ENCODE measurements around the gene PTPRE.

DNA sequence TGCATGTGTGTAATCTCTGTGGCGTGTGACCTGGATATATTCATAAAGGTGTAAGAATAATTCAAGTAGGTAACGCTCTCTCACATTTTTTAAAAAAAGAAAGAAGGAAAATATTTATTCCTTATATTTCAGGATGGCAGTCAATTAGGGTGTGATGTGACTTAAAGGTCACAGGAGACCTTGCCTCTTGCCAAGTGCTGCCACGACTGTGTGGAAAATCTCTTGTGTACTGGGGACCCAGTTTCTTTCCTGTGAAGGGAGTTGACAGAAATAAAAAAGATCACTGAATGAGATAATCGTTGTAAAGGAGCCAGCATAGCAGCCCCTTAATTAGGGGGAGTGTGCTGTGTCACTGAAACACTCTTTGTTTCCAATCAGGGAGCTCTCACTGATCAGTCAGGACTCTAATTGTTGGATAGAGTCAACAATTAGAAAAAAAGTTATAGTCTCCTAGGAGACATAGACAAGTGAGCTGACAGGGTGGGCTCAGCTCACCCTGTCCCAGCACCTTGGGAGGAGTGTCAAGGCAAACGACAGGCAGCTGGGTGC, 31.1 kb downstream of the PTPRE start:
- TF ChIP-seq EZH2 (IDR thresholded peaks at IDR 0.05) (no peak), POLR2AphosphoS5 (IDR thresholded peaks at IDR 0.05; ENCODE audit: borderline replicate concordance, low read depth, low read length) (no peak), FOXP2 (optimal IDR thresholded peaks at IDR 0.05; ENCODE audit: control extremely low read depth, extremely low read length, insufficient read depth) (no peak)
